CD4-positive, alpha-beta T cell treated with Interleukin-17A for 4 hours (primary cell): ENCODE measurements around the gene COA7.
A peak's percentile ranks its signal among the peaks of the same experiment; 100 is the strongest.

Experiments
- DNase-seq: peaks from one replicate; pipeline ENCODE4 v3.0.0-alpha.2; 2020; ENCODE audit warnings: mixed read lengths

Gene COA7

DNA sequence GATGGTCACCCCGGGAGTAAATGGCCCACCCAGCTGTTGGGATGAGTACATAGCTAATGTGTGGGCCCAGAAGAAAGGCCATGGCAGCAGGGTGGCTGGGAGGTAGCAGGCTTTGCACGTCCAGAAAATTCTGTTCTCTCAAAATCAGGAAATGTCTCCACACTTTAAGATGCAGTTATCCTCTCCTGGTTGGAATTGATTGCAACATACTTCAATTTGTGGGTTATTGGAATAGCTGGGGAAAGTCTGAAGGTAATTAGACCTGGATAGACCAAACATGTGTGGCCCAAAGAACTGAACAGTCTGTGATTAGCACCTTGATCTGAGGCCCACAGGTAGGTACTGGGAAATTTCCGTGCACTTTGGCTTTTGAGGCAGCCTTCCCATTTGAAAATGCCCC, 30.2 kb downstream of the COA7 start:
- DNase-seq, result no peak

GRCh38 chr1:52667290-52667689, 30.9 kb downstream of the COA7 start:
- no peak for DNase-seq

DNA sequence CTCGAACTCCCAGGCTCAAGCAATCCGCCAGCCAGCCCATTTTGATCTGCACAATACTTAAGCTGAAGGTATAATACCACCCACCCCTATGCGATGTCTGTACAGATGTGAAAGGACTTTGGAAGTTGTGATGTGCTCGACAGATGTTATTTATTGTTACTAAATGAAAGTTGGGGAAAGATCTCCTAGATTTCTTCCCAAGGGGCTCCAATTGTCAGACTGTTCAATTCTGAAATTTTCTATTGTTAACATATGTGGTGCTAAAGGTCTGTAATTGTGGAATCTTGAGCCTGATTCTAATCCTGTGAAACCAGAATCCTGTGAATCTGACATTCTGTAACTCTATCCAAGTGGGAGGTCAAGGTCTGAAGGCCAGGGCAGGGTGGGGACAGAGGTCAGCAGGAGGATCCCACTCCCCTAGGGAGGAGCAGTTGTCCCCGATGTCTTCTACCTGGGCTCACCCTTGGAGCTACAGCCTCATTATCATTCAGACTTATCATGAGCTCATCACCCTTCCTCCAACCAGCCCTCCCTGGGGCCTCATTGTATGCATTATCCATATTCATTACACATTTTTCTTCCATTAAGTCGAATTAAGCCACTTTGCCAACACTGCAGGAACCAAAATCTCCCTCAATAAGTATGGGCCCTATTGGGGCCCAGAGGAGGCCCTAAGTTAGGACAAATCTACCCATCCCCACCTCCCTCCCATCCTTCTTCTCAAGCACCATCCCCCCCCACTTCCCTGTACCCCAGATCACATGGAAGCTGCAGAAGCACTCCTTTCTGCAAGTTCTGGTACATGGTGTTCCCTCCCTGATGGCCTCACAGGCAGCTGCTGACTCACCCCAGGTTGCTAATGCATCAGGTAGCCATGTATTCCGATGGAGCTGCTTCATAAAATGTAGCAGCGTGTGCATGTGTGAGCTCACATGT, 32.9 kb downstream of the COA7 start:
- DNase-seq, result no peak

DNA sequence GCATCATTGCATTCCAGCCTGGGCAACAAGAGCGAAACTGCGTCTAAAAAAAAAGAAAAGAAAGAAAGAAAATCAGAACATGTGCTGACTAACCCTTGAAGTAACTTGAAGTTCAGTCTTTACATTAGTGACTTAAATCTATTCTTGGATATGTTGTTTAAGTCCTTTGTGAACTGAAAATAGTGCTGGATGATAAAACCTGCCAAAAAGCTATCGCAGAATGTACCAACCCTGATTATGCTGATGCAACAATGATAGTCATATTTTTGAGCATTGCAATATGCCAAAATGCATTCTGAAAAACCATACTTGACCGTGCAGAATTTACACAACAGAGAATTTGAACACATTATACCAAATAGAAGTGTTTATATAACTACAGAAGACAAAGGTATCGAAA, 34.4 kb downstream of the COA7 start:
- DNase-seq, result no peak

- no peak for DNase-seq
These were observed 35.4 kb downstream of the COA7 start for GRCh38 chr1:52662645-52663313.

GRCh38 chr1:52660807-52661206, 37.3 kb downstream of the COA7 start:
- no peak for DNase-seq

DNA sequence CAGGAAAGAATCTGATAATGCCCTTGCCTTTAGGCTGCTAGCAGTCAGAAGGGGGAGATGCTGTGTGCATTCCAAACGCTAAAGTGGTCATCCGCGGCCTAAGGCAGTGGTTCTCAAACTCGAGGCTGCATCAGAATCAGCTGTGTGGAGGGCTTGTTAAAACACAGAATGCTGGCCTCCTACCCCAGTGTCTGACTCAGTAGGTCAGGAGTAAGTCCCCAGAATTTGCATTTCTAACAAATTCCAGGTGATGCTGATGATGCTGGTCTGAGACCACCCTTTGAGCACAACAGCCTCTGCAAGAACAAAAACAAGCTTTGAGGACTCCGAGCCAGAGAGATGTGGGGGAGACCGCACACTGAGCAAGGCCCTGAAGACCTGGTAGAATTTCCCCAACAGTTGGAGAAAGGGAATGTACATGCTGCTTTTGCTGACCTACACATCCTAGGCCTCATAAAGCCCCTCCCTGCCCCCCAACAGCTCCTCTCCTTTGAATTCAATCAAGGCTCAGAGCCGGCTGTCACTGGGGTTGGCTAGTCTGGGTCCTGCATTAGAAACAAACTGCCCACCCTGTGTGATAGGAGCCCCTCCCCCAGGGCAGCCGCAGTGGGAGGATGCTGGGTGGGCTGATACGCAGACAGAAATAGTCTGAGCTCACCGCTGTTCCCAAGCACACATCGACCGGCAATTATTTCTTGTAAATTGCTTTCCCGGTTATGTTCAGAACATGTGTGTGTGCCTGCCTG, 38.1 kb downstream of the COA7 start:
- DNase-seq, result no peak

- peak; percentile 27 for DNase-seq
These were observed 38.8 kb downstream of the COA7 start for GRCh38 chr1:52659356-52659755.

GRCh38 chr1:52658795-52659194, 39.4 kb downstream of the COA7 start:
- DNase-seq, result peak; percentile 53

DNA sequence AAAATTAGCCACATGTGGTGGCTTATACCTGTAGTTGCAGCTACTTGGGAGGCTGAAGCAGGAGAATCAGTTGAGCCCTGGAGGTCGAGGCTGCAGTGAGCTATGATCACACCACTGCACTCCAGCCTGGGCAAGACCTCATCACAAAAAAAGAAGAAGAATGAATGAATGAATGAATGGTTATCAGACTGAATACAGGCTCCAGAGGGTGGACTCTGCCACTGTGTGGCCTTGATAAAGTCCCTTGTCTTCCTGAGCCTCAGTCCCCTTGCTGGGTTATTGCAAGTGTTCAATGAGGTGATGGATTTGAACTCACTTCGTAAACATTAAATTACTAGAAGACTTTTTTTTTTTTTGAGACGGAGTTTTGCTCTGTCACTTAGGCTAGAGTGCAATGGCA, 40.4 kb downstream of the COA7 start:
- no peak for DNase-seq

- DNase-seq, result no peak
These were observed 44.1 kb downstream of the COA7 start for GRCh38 chr1:52654063-52654462.

DNA sequence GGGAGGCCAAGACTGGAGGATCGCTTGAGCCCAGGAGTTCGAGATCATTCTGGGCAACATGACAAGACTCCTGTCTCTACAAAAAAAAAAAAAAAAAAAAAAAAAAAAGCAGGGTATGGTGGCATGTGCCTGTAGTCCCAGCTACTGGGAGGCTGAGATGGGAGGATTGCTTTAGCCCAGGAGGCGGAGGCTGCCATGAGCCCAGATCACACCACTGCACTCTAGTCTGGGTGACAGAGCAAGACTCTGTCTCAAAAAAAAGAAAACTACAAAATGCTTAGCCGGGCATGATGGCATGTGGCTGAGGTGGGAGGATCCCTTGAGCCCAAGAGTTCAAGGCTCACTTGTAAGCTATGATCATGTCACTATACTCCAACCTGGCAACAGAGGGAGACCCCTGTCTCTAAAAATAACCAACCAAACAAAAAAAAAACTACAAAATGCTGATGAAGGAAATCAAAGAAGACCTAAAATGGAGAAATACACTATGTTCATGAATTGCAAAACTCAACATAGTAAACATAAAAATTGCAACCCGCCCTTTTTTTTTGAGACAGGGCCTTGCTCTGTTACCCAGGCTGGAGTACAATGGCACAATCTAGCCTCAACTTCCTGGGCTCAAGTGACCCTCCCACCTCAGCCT, 44.8 kb downstream of the COA7 start:
- no peak for DNase-seq

DNA sequence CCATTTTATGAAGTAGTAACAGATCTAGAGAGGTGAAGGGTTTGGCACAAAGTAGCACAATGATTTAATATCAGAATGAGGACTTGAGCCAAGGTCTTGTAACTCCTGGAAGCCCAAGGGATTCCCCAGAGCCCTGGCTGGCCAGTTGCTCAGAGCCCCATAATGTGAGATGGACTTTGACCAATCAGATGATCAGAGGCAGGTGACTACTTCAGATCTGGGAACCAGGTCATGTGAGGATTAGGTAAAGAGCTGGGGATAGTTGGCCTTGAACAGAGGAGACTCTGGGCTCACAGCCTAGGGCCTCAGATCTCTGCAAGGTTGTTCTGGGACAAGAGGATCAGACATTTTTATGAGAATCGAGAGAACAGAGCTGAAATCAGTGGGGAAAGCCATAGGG, 46.2 kb downstream of the COA7 start:
- DNase-seq, result no peak

DNA sequence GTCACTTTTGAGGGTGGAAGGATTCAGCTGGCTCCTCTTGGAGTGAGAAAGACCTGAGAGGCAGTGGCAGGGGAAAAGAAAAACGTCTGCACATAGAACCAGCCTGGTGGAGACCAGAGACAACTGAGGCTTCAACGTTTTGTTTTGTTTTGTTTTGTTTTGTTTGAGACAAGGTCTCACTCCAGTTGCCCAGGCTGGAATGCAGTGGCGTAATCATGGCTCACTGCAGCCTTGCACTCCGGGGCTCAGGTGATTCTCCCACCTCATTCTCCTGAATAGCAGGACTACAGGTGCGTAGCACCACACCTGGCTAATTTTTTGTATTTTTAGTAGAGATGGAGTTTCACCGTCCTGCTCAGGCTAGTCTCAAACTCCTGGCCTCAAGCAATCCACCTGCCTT, 52.9 kb downstream of the COA7 start:
- no peak for DNase-seq

- DNase-seq, result no peak
These were observed 56.8 kb downstream of the COA7 start for GRCh38 chr1:52641307-52641706.

DNA sequence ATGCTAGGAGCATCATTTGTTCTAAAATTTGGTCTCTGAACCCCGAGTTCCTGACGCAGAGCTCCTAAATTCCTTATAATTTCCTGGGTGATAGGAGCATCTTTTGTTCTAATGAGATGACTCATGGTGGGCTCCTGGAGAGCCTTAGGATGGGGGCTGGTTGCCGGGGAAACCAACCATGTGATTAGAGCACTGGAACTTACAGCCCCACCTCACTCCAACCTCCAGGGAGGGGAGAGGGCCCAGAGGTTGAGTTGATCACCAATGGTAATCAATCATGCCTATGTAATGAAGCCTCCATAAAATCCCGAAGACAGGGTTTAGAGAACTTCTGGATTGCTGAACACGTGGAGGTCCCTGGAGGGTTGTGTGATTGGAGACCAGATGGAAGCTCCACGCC, 57.5 kb downstream of the COA7 start:
- no peak for DNase-seq

GRCh38 chr1:52637946-52638345, 60.2 kb downstream of the COA7 start:
- DNase-seq, result no peak

DNA sequence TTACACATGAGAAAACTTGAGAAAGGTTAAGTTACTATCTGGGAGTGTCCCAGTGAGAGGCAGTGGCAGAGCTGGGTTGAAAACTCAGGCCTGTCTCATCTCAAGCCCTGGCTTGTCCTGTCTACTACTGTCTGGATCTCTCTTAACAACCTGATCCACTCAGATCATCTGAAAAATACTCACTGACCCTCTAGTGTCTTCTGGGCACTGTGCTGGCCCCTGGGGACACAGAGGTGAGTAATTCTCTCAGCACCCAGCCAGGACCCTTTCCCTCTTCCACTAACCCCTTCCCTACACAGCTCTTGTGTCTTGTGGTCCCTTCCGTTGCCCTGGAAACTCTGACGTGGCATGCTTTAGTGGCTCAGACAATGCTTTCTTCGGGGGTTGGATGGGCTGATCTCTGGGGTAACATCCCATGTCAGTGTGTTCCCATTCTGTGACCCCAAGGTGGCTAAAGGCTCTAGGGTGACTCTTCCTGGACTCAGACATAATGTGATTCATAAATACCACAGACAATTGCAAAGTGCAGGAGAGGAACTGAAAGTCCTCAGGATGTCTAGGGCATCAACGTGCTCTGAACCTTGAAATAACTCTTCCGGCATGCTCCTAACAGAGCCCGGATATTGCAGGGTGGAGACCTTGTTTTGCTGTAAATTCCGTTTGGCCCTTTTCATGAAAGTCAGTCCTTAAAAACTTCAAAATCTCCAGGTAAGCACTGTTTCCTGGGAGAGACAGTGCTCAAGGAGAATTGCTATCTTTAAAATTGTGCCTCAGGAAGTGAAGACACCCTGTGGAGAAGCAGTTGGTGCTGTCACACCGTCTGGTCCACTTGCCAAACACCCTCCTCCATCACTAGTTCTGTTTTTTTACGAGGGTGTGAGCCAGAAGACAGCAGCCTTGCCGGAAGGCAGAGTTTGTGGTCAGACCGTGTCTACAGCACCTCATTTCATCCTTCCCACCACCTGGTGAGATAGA, 61.1 kb downstream of the COA7 start:
- DNase-seq, result peak; percentile 78

DNA sequence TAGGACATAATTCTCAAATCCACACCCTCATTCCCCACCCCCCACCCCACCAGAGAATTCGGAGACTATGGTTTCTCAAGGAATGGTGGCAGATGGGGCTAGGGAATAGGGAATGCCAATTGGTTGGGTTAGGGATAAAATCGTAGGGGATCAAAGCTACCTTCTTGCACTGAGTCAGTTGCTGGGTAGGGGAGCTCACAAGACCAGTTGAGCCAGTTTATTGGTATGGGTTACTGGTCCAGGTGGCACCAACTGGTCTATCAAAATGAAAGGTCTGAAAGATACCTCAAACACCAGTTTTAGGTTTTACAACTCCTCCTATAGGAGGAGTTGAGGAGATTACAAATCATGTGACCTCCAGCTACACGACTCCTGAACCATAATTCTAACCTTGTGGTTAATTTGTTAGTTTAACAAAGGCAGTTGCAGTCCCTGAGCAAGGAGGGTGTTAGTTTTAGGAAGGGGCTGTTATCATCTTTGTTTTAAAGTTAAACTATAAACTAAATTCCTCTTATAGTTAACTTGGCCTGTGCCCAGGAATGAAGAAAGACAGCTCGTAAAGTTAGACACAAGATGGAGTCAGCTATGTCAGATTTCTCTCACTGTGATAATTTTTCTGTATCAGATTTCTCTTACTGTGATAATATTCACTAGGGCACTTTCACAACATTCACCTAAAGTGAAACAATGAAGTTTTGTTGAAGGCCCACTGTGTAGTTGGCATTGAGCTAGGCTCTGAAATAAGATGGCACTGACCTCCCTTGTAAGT, 62.6 kb downstream of the COA7 start:
- DNase-seq, result no peak
